IPS-18c (cell line): Measurements from ENCODE around the gene AP5Z1.
A peak's percentile ranks its signal among the peaks of the same experiment; 100 is the strongest.

ENCODE experiments used
- H3K4me3 ChIP-seq: 2 replicates; pipeline ENCODE4 v1.7.0; 2013; ENCODE audit warnings: low read depth, mild to moderate bottlenecking, low read length, moderate library complexity; ENCODE audit not compliant: insufficient read depth
- H3K9me3 ChIP-seq: one replicate; pipeline ENCODE4 v1.6.1; 2013; ENCODE audit warnings: mild to moderate bottlenecking, low read length, moderate library complexity; ENCODE audit not compliant: control insufficient read depth, insufficient read depth

AP5Z1 gene

GRCh38 chr7:4775848-4776623, 613 bp downstream of the AP5Z1 start:
- Histone ChIP-seq H3K4me3 (peak overlapping the region; percentile 75), H3K9me3 (no peaks in the 10 kb centered on the region)

GRCh38 chr7:4779118-4779517, 3.7 kb downstream of the AP5Z1 start:
- Histone ChIP-seq H3K9me3 (no peaks in the 10 kb centered on the region), H3K4me3 (no peak overlapping the region)

- no peak overlapping the region for H3K4me3 ChIP-seq
- no peaks in the 10 kb centered on the region for H3K9me3 ChIP-seq
Measured at GRCh38 chr7:4781366-4782069, 6.1 kb downstream of the AP5Z1 start.

- H3K4me3 ChIP-seq, result no peak overlapping the region
- no peaks in the 10 kb centered on the region for H3K9me3 ChIP-seq
Measured at GRCh38 chr7:4782333-4783291, 7.2 kb downstream of the AP5Z1 start.

GRCh38 chr7:4783292-4783652, 7.8 kb downstream of the AP5Z1 start:
- H3K9me3 ChIP-seq, result no peaks in the 10 kb centered on the region
- no peak overlapping the region for H3K4me3 ChIP-seq

GRCh38 chr7:4783762-4784351, 8.4 kb downstream of the AP5Z1 start:
- H3K9me3 ChIP-seq, result no peaks in the 10 kb centered on the region
- no peak overlapping the region for H3K4me3 ChIP-seq

- no peak overlapping the region for H3K4me3 ChIP-seq
- no peaks in the 10 kb centered on the region for H3K9me3 ChIP-seq
Measured at GRCh38 chr7:4784799-4785198, 9.4 kb downstream of the AP5Z1 start.

- no peaks in the 10 kb centered on the region for H3K9me3 ChIP-seq
- H3K4me3 ChIP-seq, result no peak overlapping the region
Measured at GRCh38 chr7:4785371-4785770, 9.9 kb downstream of the AP5Z1 start.

GRCh38 chr7:4786015-4786414, 10.6 kb downstream of the AP5Z1 start:
- no peak overlapping the region for H3K4me3 ChIP-seq

GRCh38 chr7:4787541-4787940, 12.1 kb downstream of the AP5Z1 start:
- Histone ChIP-seq H3K4me3 (no peak overlapping the region), H3K9me3 (no peaks in the 10 kb centered on the region)

More at GRCh38 chr7:4786015-4786414, 10.6 kb downstream of the AP5Z1 start:
- no peaks in the 10 kb centered on the region for H3K9me3 ChIP-seq

- no peak overlapping the region for H3K4me3 ChIP-seq
- no peaks in the 10 kb centered on the region for H3K9me3 ChIP-seq
Measured at GRCh38 chr7:4787947-4788626, 12.7 kb downstream of the AP5Z1 start.

- Histone ChIP-seq H3K4me3 (no peak overlapping the region), H3K9me3 (no peaks in the 10 kb centered on the region)
Measured at GRCh38 chr7:4788627-4789189, 13.3 kb downstream of the AP5Z1 start.

GRCh38 chr7:4789194-4790077, 14.0 kb downstream of the AP5Z1 start:
- H3K9me3 ChIP-seq, result no peaks in the 10 kb centered on the region
- no peak overlapping the region for H3K4me3 ChIP-seq

GRCh38 chr7:4790078-4790465, 14.6 kb downstream of the AP5Z1 start:
- Histone ChIP-seq H3K9me3 (no peaks in the 10 kb centered on the region), H3K4me3 (no peak overlapping the region)

- H3K9me3 ChIP-seq, result no peaks in the 10 kb centered on the region
- H3K4me3 ChIP-seq, result no peak overlapping the region
Measured at GRCh38 chr7:4790516-4790991, 15.1 kb downstream of the AP5Z1 start.
